HFF-Myc (cell line): Measurements from ENCODE around the gene IFT25.

Experiments used
- DNase-seq: peaks from one replicate; pipeline ENCODE4 v3.0.0-alpha.2; 2011; ENCODE audit warnings: low read depth; ENCODE audit errors: extremely low read depth
- H3K4me3 ChIP-seq: replicated peaks from 2 replicates; pipeline ENCODE4 v1.5.1; 2011; ENCODE audit warnings: low read depth, mild to moderate bottlenecking, control low read depth, low read length
- TF ChIP-seq, protein P1 (sequence below): IDR thresholded peaks from 2 replicates; pipeline ENCODE4 v1.5.1; 2012; ENCODE audit warnings: mild to moderate bottlenecking, low read depth, low read length, control low read depth; ENCODE audit errors: missing control alignments

The IFT25 gene

DNA sequence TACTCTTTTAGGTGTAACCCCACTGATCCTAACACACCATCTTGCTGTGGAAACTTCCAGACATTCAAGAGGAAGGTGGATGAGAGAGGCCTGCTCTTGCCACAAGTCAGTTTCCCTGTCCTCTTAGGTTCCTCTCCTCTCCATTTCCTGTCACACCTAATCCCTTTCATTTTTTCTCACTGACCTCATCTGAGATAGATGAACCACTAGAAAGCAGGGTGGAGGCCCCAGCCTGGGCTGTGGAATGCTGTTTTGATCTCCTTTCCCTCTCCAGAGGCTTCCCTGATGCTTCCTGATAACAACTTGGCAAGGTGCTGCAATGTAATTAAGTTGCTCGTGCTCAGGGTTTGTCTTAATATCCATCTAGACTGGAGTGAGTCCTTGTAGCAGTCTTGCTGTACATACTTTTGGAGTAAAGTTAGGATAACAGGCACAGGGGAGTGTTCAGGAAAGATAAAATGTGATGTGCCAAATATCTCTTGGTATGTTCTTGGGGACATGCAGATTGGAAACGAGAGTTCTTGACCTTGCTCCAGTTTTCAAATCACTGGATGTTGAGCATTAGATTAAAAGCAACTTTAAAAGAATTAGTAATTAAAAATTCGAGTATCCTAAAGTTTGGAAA, 11.8 kb upstream of the IFT25 start:
- TF ChIP-seq, protein P1, sequence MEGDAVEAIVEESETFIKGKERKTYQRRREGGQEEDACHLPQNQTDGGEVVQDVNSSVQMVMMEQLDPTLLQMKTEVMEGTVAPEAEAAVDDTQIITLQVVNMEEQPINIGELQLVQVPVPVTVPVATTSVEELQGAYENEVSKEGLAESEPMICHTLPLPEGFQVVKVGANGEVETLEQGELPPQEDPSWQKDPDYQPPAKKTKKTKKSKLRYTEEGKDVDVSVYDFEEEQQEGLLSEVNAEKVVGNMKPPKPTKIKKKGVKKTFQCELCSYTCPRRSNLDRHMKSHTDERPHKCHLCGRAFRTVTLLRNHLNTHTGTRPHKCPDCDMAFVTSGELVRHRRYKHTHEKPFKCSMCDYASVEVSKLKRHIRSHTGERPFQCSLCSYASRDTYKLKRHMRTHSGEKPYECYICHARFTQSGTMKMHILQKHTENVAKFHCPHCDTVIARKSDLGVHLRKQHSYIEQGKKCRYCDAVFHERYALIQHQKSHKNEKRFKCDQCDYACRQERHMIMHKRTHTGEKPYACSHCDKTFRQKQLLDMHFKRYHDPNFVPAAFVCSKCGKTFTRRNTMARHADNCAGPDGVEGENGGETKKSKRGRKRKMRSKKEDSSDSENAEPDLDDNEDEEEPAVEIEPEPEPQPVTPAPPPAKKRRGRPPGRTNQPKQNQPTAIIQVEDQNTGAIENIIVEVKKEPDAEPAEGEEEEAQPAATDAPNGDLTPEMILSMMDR: no peak
- DNase-seq: no peak
- H3K4me3 ChIP-seq: no peak overlapping the region

DNA sequence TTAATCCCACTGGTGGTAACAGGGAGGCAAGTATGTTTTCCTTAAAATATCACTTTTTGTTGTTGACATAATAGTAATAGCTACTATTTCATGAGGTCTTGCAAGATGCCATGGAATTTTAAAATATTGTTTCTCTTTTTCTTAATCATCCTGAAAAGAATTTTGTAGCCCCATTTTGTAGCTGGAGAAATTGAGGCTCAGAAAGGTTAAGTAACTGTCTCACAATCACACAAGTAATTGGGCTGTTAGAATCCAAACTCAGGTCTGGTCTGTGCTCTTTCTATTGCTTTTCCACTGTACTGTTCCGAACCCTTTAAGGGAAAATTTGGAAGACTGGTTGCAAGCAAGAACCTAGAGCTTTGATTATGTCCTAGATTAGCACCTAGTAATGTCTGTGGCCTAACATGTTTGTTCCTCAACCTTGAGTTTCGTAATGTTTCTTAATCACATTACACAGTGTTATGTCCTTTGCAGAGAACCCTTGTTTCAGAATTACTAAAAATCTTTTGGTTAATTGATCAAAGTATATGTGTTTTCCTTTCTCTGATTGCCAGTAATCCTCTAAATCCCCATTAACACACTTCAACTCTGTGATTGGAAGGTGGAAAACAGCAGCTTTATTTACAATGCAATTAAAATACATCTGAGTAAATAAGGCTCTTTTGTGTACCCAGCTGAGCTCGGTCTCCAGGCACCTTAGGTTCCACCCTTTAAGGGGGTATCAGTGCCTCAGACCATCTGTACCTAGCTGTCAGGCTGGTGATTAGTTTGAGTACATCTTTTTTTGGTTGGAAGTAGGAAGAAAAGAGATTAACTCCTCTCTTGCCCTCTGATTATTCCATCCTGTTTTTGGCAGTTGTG, 11.0 kb upstream of the IFT25 start:
- TF ChIP-seq, protein P1: no peak
- H3K4me3 ChIP-seq: no peak overlapping the region
- no peak for DNase-seq

DNA sequence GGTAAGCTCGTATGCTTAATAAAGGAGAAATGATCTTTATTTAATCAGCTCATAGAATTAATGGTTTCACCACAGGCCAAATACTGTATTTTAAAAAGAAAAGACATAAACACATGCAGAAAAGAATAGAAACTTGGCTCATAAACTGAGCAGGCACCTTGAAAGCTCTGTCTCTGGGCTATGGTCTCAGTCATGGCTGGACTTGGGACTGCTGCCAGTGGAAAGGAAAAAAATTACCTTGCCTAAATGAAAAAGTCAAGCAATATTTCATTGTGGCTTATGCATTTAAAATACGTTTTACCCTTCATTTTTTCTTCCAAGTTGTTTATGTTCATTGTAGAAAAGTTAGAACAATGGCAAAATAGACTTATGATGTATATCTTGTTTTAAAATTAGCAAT, 8.6 kb upstream of the IFT25 start:
- TF ChIP-seq, protein P1: no peak
- H3K4me3 ChIP-seq: no peak overlapping the region
- no peak for DNase-seq

DNA sequence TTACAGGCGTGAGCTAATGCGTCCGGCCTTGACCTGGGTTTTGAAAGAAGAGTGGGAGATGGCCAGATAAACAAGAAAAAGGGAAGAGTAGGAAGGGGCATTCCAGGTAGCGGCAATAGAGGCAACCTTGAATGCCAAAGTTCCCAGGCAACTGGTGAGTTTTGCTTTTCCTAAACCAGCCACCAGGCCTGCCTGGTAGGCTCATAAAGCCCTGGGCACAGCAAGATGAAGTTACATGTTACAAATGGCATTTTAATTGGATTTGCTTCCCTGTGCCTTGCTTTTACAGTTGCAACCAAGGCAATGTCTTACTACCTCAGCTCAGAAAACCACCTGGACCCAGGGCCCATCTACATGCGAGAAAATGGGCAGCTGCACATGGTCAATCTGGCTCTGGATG, 6.2 kb upstream of the IFT25 start:
- no peak for DNase-seq
- H3K4me3 ChIP-seq: no peak overlapping the region
- TF ChIP-seq, protein P1: no peak

DNA sequence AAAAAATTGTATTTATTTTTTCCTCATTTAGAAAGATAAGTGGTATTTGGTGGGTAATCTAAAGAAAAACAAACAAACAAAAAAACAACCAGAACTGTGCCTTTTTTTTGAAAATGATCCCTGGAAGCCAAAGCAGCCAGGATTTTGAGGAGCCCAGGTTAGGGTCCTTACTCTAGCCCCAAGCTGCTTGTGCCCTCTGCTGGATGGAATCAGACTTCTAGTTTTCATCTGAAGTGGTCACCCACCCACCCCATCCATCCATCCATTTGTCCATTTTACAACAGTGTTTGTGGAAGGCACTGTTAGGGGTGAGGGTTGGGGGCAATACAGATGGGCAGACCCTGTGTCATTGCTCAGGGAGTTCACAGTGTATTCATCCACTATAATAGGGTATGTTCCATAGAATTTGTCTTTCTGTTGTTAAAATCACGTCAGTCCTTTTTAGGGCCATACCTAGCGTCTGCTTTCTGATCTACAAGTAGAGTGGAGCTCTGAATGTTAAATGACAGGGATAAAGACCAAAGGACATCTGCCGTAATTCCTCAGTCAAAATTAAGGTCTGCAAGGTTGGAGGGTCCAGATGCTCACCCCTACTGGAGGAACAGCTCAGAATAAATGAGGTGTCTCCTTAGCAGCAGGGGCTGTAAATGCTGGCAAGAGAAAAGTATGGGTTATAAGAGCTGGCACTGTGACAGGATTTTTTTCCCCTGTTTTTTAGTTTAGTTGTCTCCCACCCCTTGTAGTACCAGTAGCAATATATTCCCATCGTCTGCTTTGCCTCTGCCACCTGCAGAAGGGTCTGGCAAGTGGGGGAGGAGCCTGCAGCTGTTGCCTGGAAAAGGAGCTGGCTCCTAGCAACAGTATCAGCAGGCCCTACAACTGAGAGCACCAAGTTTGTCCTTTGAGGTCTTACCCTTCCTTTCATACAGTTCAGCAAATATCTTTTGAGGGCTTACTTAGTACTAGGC, 3.8 kb upstream of the IFT25 start:
- TF ChIP-seq, protein P1: peak; percentile 73
- DNase-seq: no peak
- no peak overlapping the region for H3K4me3 ChIP-seq

DNA sequence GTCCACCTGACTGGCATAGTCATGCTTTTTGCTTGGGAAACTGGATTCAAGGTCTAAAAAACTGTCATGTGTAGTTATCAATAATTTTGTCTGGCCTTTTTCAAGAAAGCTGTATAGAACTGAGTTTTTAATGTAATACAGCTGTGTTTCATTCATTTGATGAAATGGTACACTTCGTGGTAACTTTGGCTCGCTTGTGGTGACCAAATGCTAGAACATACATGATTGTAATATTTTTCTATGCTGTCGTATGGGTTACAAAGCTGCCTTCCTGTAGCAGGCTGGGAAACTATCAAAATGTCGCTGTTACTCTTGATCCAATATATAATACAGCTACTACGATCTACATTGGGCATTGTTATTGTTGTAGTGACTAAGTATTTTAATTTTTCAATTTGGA, 2.8 kb upstream of the IFT25 start:
- no peak overlapping the region for H3K4me3 ChIP-seq
- no peak for DNase-seq
- TF ChIP-seq, protein P1: no peak
